GM18870 (cell line): ENCODE data around the gene HIVEP3.

Source experiments
- ATAC-seq: cut with Tn5 transposase; IDR thresholded peaks from one replicate; pipeline ENCODE4 v1.9.1; 2021; ENCODE audit warnings: moderate library complexity; ENCODE audit not compliant: unreplicated experiment

HIVEP3 gene

DNA sequence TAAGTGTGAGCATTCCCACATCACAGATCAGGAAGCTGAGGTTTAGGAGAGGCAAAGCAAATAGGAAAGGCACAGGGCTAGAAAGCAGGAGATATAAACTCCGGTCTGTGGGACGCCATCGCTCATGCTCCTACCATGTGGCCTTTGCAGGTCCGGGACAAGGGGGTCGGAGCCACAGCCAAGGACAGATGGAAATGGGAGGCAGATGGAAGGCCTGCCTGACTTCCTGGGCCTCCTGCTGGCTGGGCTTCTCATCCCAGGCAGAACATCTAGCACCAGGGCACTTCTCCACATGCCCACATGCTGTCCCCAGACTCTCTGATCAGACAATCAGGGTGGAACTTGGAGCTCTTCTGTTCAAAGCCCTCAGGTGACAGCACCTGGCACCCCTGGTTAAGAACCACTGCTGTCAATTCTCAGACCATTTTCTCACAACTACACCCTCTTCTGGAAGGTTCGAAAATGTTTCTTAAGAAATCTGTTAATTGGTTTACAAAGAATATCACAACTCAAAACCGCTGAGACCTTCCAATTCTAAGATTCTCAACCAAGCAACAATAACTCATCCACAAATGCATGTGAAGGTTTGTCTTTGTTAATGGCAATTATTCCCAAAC lies 260.9 kb downstream of the HIVEP3 start:
- ATAC-seq, result no peak

DNA sequence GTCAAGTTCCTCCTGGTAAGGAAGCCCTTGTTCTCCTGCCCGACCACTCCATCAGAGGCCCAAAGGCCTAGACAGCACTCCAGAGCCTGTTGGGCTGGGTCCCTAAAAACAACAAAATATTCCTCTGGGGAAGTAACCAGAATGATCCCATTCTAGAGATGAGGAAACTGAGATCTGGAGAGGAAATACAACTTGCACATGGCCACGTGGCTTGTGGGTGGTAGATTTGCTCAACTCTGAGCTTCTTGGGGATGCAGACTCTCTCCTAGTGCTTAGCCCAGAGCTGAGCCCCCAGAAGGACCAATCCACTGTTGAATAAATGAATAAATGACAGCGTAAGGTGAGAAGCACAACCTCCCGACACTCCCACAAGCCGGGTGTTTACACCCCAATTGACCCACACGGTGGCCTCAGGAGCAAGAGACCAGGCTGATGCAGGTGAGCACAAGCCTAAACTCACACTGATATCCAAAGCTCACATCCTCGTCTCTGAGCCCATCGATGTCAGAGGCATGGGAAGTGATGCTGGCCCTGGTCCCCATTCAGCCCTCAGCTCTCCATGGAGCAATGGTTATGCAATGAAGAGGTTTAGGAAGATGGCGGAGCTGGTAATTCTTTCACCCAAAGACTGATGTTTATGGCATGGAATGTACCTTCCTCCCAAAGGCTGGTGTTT lies 261.8 kb downstream of the HIVEP3 start:
- ATAC-seq, result no peak

DNA sequence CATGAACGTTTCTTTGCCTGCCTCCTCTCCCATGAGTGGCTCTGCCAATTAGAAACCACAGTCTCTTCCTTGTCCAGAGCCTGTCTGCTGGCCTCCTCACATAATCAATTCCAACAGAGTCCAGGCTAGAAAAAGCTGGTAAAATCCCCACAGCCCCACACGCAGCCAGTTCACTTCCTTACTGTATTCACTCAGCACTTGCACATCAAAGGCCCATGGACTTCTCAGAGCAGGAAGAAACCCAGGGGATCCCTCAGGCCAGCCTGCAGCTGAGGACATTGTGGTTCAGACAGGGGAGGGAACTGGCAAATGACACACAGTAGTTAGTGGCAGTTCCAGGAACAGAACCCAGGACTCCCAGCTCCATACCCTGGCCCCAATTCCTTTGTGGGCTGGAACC lies 262.7 kb downstream of the HIVEP3 start:
- no peak for ATAC-seq

- ATAC-seq, result no peak
Observed at GRCh38 chr1:41655632-41656031, 263.1 kb downstream of the HIVEP3 start.

- no peak for ATAC-seq
Observed at GRCh38 chr1:41653574-41653973, 265.1 kb downstream of the HIVEP3 start.

DNA sequence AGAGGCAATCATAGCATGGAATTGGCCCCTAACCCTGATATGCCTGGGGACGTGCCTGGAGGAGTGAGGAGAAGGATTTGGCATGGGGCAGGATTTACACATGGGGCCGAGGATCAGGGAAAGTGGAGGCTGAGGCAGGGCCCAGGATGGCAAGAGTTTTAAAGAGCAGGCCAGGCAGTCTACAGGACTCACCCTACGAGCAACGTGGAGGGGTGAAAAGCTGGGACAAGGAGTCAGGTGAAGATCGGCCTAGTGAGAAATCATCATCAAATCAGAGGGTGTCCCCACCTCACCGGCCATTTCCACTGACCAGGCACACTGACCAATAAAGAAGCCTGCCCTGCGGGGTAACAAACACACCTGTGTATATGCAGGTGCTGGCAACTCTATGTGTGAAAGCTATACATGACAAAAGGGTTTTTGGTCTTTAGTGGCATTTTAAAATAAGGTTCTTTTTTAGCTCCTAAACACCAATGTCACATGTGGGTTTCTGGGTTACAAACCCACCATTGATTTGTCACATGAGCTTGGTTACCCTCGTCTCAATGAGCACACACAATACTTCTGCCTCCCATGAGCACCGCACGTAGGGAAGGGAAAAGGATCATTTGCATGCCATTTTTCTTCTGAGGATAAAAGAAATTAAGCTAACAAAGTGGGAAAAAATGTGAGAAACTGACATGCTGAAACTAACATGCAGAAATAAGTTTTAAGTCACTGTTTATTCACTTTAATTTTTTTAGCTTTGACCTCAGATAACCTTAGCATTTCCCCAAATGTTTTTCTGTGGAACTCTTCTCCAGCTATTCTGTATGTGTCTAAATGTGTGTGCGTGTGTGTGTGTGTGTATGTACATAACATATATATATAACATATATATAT lies 266.1 kb downstream of the HIVEP3 start:
- no peak for ATAC-seq

- no peak for ATAC-seq
Observed at GRCh38 chr1:41650028-41650880, 268.5 kb downstream of the HIVEP3 start.

- no peak for ATAC-seq
Observed at GRCh38 chr1:41649396-41650027, 269.2 kb downstream of the HIVEP3 start.

DNA sequence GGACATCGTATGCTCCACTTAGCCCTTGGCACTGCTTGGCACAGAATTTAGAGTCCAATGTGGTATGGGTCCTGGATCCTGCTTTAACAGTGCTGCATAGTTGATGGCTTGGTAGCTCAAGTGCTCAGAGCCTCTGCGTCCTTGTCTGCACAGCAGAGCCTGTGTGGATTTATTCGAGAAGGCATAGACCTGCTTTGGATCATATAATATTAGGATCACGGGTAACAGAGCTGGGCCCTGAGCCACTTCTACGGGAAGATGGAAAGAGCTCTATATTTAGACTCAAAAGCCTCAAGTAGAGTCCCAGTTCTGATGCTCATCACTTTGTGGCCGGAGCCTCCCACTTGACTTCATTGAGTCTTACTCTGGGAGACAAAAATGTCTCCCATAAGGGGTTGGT lies 269.9 kb downstream of the HIVEP3 start:
- no peak for ATAC-seq

DNA sequence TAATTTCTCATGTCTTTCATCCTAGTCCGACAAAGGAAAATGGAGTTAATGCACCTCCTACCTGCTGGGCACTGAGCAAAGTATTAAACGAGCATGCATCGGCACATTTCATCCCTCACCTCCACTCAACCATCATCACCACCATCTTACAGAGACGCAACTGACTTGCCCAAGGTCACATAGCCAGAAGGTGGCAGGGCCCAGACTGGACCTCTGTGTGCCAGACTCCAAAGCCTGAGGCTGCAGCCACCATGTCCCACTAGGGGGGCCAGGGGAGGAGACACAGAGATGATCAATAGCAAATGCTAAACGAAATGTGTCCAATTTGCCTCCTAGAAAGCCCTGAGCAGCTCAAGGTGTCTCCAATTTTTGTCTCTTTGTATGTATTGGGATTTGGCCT lies 270.5 kb downstream of the HIVEP3 start:
- ATAC-seq, result no peak

DNA sequence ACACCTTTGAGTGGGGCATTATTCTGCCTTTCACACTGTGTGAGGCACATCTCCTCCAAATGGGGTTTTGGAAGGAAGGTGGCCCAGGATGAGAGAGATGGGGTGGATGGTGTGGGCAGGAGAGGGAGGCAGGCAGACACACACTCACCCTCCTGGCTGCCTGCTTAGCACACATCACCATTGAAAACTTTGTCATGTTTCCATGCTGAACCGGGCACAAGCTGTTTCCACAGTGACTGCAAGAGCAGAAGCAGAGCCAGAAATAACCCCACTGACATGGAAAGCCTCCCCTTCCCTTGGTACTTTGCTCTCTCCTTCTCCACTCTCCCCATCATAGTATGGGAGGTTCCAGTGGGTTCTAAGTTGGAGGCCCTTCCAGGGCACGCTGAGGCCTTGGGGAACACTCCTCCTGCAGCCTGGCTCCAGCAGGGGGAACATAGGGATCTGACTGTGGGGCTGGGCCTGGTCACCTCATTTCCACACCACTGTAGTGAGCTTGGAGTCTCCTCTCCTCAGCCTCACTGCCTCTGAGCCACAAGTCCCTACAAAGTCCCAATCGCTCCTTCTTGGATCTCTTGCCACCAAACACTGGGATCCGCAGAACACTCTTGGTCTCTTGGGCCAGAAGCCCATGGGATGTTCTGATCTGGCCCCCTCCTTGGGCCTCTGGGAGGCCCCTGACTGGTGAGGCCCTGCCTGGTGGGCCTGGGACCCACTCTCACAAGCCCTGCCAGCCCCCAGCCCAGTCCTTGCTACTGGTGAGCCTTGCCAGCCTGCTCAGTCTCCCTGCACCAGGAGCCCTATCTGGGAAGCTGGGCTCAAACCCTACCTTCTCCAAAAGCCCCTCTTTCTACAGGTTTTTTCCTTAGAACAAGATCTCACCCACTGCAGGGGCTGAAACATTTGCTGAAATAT lies 271.2 kb downstream of the HIVEP3 start:
- ATAC-seq, result no peak

DNA sequence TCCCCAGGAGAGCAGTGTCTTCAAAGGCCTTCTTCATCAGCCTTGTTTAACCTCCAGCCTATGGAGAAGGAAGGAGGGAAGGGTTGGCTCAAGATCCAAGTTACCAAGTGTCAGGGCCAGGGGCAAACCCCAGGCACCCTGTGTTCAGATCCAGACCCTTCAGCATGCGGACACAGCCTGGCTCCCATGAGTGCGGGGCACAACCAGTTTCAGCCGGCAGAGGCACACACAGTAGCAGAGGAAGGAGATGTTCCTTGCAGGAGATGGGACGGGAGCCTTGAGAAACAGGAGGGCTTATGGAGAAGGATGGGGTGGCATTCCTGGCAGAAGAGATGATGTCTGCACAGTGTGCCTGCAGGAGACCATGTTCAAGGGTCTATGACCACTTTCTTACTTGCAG lies 272.5 kb downstream of the HIVEP3 start:
- no peak for ATAC-seq

GRCh38 chr1:41645062-41645461 lies 273.7 kb downstream of the HIVEP3 start:
- no peak for ATAC-seq

- no peak for ATAC-seq
Observed at GRCh38 chr1:41642922-41643821, 275.6 kb downstream of the HIVEP3 start.

DNA sequence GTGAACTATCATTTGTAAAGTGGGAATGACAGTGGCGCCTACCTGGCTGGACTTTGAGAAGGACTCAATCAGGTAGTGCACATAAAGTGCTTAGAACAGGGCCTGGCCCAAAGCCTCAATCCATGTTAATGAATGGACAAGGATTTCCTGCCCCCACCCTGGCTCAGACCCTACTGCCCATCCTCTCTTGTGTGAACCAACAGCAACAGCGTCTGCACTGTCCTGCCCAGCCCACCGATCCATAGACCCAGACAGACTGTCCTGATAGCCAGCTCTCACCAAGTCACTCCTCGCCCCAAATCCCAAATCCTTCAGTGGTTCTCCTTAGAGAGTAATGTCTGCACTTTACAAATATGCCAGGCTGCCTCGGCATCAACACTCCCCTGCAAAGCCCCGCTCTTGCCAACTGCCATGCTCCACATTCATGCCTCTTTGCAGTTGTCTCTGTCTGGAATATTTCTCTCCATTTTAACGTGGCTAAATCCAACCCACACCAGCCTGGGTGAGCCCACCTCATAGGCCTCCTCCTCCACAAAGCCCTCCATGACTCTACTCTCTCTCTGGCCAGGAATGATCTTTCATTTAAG lies 276.7 kb downstream of the HIVEP3 start:
- ATAC-seq, result no peak

DNA sequence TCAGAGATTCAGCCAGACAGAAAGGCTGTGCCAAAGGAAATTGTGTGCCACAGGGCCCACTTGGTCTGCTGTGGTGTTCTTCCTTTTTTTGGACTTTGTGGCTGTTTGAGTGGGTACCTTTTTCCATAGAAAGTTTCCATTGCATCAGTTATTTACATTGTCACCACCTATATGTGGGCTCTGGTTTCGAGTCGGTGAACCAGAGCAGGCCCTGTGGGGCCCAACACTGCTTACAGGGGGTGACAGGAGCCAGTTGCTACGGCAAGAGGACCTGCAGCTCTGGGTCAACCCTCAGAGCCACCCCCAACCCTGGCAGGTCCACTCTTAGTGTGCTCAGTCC lies 277.3 kb downstream of the HIVEP3 start:
- ATAC-seq, result no peak

DNA sequence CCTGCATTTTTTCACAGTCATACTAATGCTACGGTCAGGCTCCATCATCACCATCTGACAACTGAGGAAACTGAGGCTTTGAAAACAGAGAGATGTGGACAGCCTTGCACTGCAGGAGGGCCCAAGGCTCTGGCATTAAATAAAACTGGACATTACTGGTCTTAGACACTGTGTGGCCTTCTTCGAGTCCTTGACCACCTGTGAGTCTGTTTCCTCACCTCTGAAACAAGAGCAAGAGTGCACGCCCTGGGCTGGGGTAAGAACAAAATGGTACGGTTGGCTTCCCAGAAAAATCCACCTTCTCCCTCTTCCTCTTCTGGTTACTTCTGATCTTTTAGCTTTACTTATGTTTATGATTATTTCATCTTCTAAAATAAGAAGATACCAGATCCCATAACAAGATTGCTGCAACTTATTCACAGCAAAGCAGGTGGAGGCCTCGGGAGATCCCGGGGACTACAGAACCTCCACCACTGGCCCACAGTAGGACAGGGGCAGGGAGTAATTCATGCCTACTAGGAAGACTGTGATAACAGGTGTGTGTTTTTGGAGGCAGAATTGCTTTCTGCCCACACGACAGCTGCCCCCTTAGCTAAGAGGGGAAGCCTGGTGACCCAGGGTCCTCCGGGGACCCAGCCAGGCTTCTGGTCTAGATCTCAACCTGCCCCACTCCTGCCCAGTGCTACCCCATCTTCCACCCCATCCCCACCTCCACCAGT lies 277.8 kb downstream of the HIVEP3 start:
- ATAC-seq, result no peak
